Colonic mucosa (tissue), 4 donors: ENCODE results near the gene TCFL5. TPM values are rescaled to one million over a fixed set of nuclear protein-coding genes. Genes with fewer than 3 reads are reported as not detected.

Experiments
- DNase-seq: peaks from one replicate; pipeline ENCODE4 v3.0.0-alpha.2; 2020
- H3K27ac ChIP-seq: fragments of 200-600 bp; one replicate; pipeline ENCODE4 v1.8.0; 2021
- H3K27me3 ChIP-seq: fragments of 200-600 bp; one replicate; pipeline ENCODE4 v1.8.0; 2021
- H3K36me3 ChIP-seq: fragments of 200-600 bp; one replicate; pipeline ENCODE4 v1.8.0; 2021
- H3K4me1 ChIP-seq: fragments of 200-600 bp; one replicate; pipeline ENCODE4 v1.8.0; 2021; ENCODE audit warnings: mild to moderate bottlenecking
- H3K4me3 ChIP-seq: fragments of 200-600 bp; one replicate; pipeline ENCODE4 v1.8.0; 2021
- H3K9ac ChIP-seq, 2 donors: one replicate each; pipeline ENCODE4 v1.7.0; 2013; ENCODE audit warnings: control low read depth in 2 of 2, low read depth in 2 of 2, low read length in 2 of 2
- H3K9me3 ChIP-seq: fragments of 200-600 bp; one replicate; pipeline ENCODE4 v1.8.0; 2021
- CTCF ChIP-seq: fragments of 200-600 bp; IDR thresholded peaks from one replicate; pipeline ENCODE4 v1.8.0; 2022; ENCODE audit warnings: antibody characterized with exemption, mild to moderate bottlenecking
- intact Hi-C: fragments of 100-400 bp; cut with DNase I; formaldehyde crosslinking; loops from one replicate; pipeline ENCODE4 v1.14.1; 2022
- total RNA-seq, 2 donors: library from RNA; stranded (reverse); fragmentation: NEBNext Ultra II Directional in 1 of 2; extraction: Animal tissue kit (Norgen Biotek cat#: 25700) in 1 of 2; gene quantifications; one replicate each; pipeline ENCODE4 v1.2.1, GENCODE V29; 2021
- donor health status: healthy.
- donor health status: DM: no; HTN: no; CAD: no.
- donor health status: DM: no; HTN: no; CAD: no.

Gene TCFL5
- total RNA-seq, 2 donors from 2014 or later: 6.2 to 7.3 TPM

- peak overlapping the region; percentile 18 for H3K27ac ChIP-seq
- TF ChIP-seq CTCF: peak; percentile 50
- intact Hi-C loops: no loop called here
- no peaks in the 10 kb centered on the region for H3K36me3 ChIP-seq
- H3K27me3 ChIP-seq: peaks cover 19% of the 10 kb centered on the region
- no peaks in the 10 kb centered on the region for H3K9me3 ChIP-seq
- no peak overlapping the region for H3K4me3 ChIP-seq
- DNase-seq: peak; percentile 82
- peaks cover 11% of the 10 kb centered on the region for H3K4me1 ChIP-seq
- H3K9ac ChIP-seq: peak overlapping the region in 1 of 2 donors; percentile 43
Observed at GRCh38 chr20:62822788-62823651, 38.6 kb downstream of the TCFL5 start.

GRCh38 chr20:62822239-62822787, 39.3 kb downstream of the TCFL5 start:
- no peak overlapping the region for H3K27ac ChIP-seq
- H3K9me3 ChIP-seq: no peaks in the 10 kb centered on the region
- no peak for TF ChIP-seq CTCF
- H3K9ac ChIP-seq: no peak overlapping the region
- peaks cover 26% of the 10 kb centered on the region for H3K27me3 ChIP-seq
- H3K4me1 ChIP-seq: peaks cover 11% of the 10 kb centered on the region
- no peaks in the 10 kb centered on the region for H3K36me3 ChIP-seq
- no peak overlapping the region for H3K4me3 ChIP-seq
- intact Hi-C loops: no loop called here
- no peak for DNase-seq

- TF ChIP-seq CTCF: no peak
- Histone ChIP-seq H3K27ac (no peak overlapping the region), H3K36me3 (no peaks in the 10 kb centered on the region), H3K9me3 (no peaks in the 10 kb centered on the region), H3K9ac (no peak overlapping the region), H3K4me3 (no peak overlapping the region), H3K27me3 (peaks cover 30% of the 10 kb centered on the region), H3K4me1 (peaks cover 11% of the 10 kb centered on the region)
- intact Hi-C loops: no loop called here
- DNase-seq: no peak
Observed at GRCh38 chr20:62821726-62822210, 39.9 kb downstream of the TCFL5 start.

- DNase-seq: no peak
- peaks cover 35% of the 10 kb centered on the region for H3K27me3 ChIP-seq
- no peak overlapping the region for H3K9ac ChIP-seq
- H3K27ac ChIP-seq: no peak overlapping the region
- peaks cover 15% of the 10 kb centered on the region for H3K4me1 ChIP-seq
- no peaks in the 10 kb centered on the region for H3K36me3 ChIP-seq
- intact Hi-C loops: no loop called here
- no peak for TF ChIP-seq CTCF
- no peak overlapping the region for H3K4me3 ChIP-seq
- H3K9me3 ChIP-seq: no peaks in the 10 kb centered on the region
Observed at GRCh38 chr20:62820962-62821725, 40.5 kb downstream of the TCFL5 start.

GRCh38 chr20:62820208-62820961, 41.2 kb downstream of the TCFL5 start:
- H3K36me3 ChIP-seq: no peaks in the 10 kb centered on the region
- DNase-seq: no peak
- peaks cover 43% of the 10 kb centered on the region for H3K27me3 ChIP-seq
- H3K4me1 ChIP-seq: peaks cover 18% of the 10 kb centered on the region
- no peaks in the 10 kb centered on the region for H3K9me3 ChIP-seq
- TF ChIP-seq CTCF: no peak
- H3K27ac ChIP-seq: no peak overlapping the region
- H3K9ac ChIP-seq: no peak overlapping the region
- no peak overlapping the region for H3K4me3 ChIP-seq
- intact Hi-C loops: no loop called here
